Suppressor macrophage treated with lipopolysaccharide for 1 hour (primary cell): ENCODE measurements around the gene TSHB.
"Not testable (repeated sequence)": the region's sequence is repeated elsewhere in the genome, so short reads cannot be mapped to it uniquely, and the experiment has no call there.

ENCODE experiments used
- DNase-seq, 3 donors: peaks; one replicate each; pipeline ENCODE4 v3.0.0-alpha.2; 2020 to 2022

Gene TSHB

GRCh38 chr1:115029526-115029925 is at the start of gene TSHB:
Gene TSHB, plus strand, starts transcription at chr1:115029826. Its CDS starts 3,537 bp downstream, at chr1:115033363.
- no peak for DNase-seq

GRCh38 chr1:114982251-114982650 is 47.4 kb upstream of the TSHB start:
- DNase-seq, result no peak

- DNase-seq, result no peak
Measured at GRCh38 chr1:114986286-114986685, 43.3 kb upstream of the TSHB start.

GRCh38 chr1:114988095-114988494 is 41.5 kb upstream of the TSHB start:
- no peak for DNase-seq

- DNase-seq, result no peak
Measured at GRCh38 chr1:114997510-114998289, 31.9 kb upstream of the TSHB start.

- no peak for DNase-seq
Measured at GRCh38 chr1:115006191-115006590, 23.4 kb upstream of the TSHB start.

GRCh38 chr1:115012006-115012405 is 17.6 kb upstream of the TSHB start:
- peak in 2 of 3 donors; percentile 1 to 3 for DNase-seq

GRCh38 chr1:115012434-115012833 is 17.2 kb upstream of the TSHB start:
- DNase-seq, result no peak

GRCh38 chr1:115013792-115014191 is 15.8 kb upstream of the TSHB start:
- DNase-seq, result no peak

- DNase-seq, result not testable (repeated sequence)
Measured at GRCh38 chr1:115019549-115019948, 10.1 kb upstream of the TSHB start.

- DNase-seq, result no peak
Measured at GRCh38 chr1:115021145-115021544, 8.5 kb upstream of the TSHB start.

GRCh38 chr1:115023593-115023992 is 6.0 kb upstream of the TSHB start:
- no peak for DNase-seq

- no peak for DNase-seq
Measured at GRCh38 chr1:115031595-115031994, 2.0 kb downstream of the TSHB start.

- no peak for DNase-seq
Measured at GRCh38 chr1:115035652-115036051, 6.0 kb downstream of the TSHB start.

GRCh38 chr1:115036814-115037507 is 7.3 kb downstream of the TSHB start:
- DNase-seq, result no peak

- no peak for DNase-seq
Measured at GRCh38 chr1:115040501-115040900, 10.9 kb downstream of the TSHB start.

- DNase-seq, result no peak
Measured at GRCh38 chr1:115041654-115042053, 12.0 kb downstream of the TSHB start.

GRCh38 chr1:115046751-115047150 is 17.1 kb downstream of the TSHB start:
- peak in 2 of 3 donors; percentile 45 to 50 for DNase-seq

GRCh38 chr1:115051850-115052249 is 22.2 kb downstream of the TSHB start:
- no peak for DNase-seq

GRCh38 chr1:115052454-115053083 is 22.9 kb downstream of the TSHB start:
- DNase-seq, result peak; percentile 67 to 73 (median 72)

- peak; percentile 64 to 69 (median 68) for DNase-seq
Measured at GRCh38 chr1:115056395-115056798, 26.8 kb downstream of the TSHB start.

- DNase-seq, result no peak
Measured at GRCh38 chr1:115057661-115058254, 28.1 kb downstream of the TSHB start.

- no peak for DNase-seq
Measured at GRCh38 chr1:115059316-115059715, 29.7 kb downstream of the TSHB start.
